RPMI7951 (cell line): ENCODE results near the gene TMEM138. TPM values are rescaled to one million over a fixed set of nuclear protein-coding genes. Genes with fewer than 3 reads are reported as not detected.
A peak's percentile ranks its signal among the peaks of the same experiment; 100 is the strongest.

Experiments used
- DNase-seq: peaks from one replicate; pipeline ENCODE4 v3.0.0-alpha.2; 2012; ENCODE audit warnings: low read depth
- total RNA-seq: library from RNA; depleted of rRNA; stranded (reverse); fragments of >200 nt; shearing (Covaris generic); gene quantifications from 2 replicates; pipeline ENCODE4 v1.2.3, GENCODE V29; 2014

Gene TMEM138
- total RNA-seq, 1 experiment from 2014 or later: 99.0 TPM

GRCh38 chr11:61341706-61342105, 20.5 kb upstream of the TMEM138 start:
- no peak for DNase-seq

- DNase-seq: no peak
Measured at GRCh38 chr11:61342207-61342803, 19.9 kb upstream of the TMEM138 start.

- DNase-seq: no peak
Measured at GRCh38 chr11:61343792-61344745, 18.1 kb upstream of the TMEM138 start.

- peak; percentile 85 for DNase-seq
Measured at GRCh38 chr11:61345170-61345610, 17.0 kb upstream of the TMEM138 start.

- no peak for DNase-seq
Measured at GRCh38 chr11:61345954-61346843, 16.0 kb upstream of the TMEM138 start.

- peak; percentile 88 for DNase-seq
Measured at GRCh38 chr11:61347916-61348461, 14.2 kb upstream of the TMEM138 start.

- DNase-seq: peak; percentile 86
Measured at GRCh38 chr11:61349189-61349751, 12.9 kb upstream of the TMEM138 start.

GRCh38 chr11:61349916-61350315, 12.3 kb upstream of the TMEM138 start:
- DNase-seq: no peak

- DNase-seq: no peak
Measured at GRCh38 chr11:61350336-61350735, 11.8 kb upstream of the TMEM138 start.

- no peak for DNase-seq
Measured at GRCh38 chr11:61350803-61351202, 11.4 kb upstream of the TMEM138 start.

- no peak for DNase-seq
Measured at GRCh38 chr11:61352038-61352437, 10.1 kb upstream of the TMEM138 start.

GRCh38 chr11:61353131-61354067, 8.8 kb upstream of the TMEM138 start:
- DNase-seq: no peak

GRCh38 chr11:61354208-61354607, 8.0 kb upstream of the TMEM138 start:
- DNase-seq: no peak

- DNase-seq: no peak
Measured at GRCh38 chr11:61356706-61357105, 5.5 kb upstream of the TMEM138 start.

- DNase-seq: no peak
Measured at GRCh38 chr11:61357233-61357893, 4.8 kb upstream of the TMEM138 start.

GRCh38 chr11:61357894-61358239, 4.3 kb upstream of the TMEM138 start:
- no peak for DNase-seq

- DNase-seq: no peak
Measured at GRCh38 chr11:61358566-61358965, 3.6 kb upstream of the TMEM138 start.

GRCh38 chr11:61359516-61359915, 2.7 kb upstream of the TMEM138 start:
- no peak for DNase-seq

GRCh38 chr11:61361237-61361740, 885 bp upstream of the TMEM138 start:
- no peak for DNase-seq

GRCh38 chr11:61362542-61362875, 335 bp downstream of the TMEM138 start:
- peak; percentile 52 for DNase-seq
